ENCODE results near the gene ZER1. TPM values are rescaled to one million over a fixed set of nuclear protein-coding genes. Genes with fewer than 3 reads are reported as not detected.

The ZER1 gene
- polyA plus RNA-seq, 3 donors = 16.1 to 25.6 (median 18.0) TPM

DNA sequence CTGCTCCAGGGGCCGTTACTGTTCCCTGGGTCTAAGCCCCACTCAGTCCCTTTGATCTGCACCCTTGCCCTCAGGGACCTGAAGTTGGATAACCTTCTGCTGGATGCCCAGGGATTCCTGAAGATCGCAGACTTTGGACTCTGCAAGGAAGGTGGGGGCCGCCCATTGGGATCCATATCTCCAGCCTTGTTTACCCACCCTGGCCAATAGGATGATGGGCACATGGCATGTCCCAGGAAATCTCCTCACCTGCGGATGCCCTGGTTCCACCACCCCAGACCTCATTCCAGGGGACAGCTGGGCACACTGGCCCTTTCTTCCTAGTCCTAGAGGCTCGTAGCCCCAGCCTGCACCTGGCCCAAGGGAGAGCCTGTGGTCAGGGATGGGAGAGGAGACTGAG, 53.3 kb downstream of the ZER1 start:
- Mint-ChIP-seq H3K4me3 (no peak overlapping the region), H3K9me3 (peaks cover 0 to 2% (median 0%) of the 10 kb centered on the region in 7 donors), H3K4me1 (peaks cover 13% of the 10 kb centered on the region), H3K36me3 (peaks cover 11 to 27% of the 10 kb centered on the region in 2 donors), H3K27ac (no peak overlapping the region), H3K27me3 (ENCODE audit: low read depth in 3 of 3) (peaks cover 0 to 4% (median 0%) of the 10 kb centered on the region in 3 donors)
- Histone ChIP-seq H3K4me2 (replicated peaks; ENCODE audit: extremely low read depth, low read length, poor library complexity, severe bottlenecking) (no peak overlapping the region), H3K79me2 (ENCODE audit: insufficient read depth, low read length) (peaks cover 4% of the 10 kb centered on the region), H3K4me3 (replicated peaks in 1 of 3; ENCODE audit: low read depth in 2 of 3, low read length in 3 of 3) (no peak overlapping the region), H3K9ac (ENCODE audit: insufficient read depth, low read length, poor library complexity, severe bottlenecking) (no peak overlapping the region), H3K4me1 (ENCODE audit: control insufficient read depth in 1 of 2, insufficient read depth in 2 of 2, low read length in 2 of 2) (peaks cover 4 to 9% of the 10 kb centered on the region in 2 donors), H3K9me3 (replicated peaks in 1 of 2; ENCODE audit: control insufficient read depth in 1 of 2, insufficient read depth in 1 of 2, low read length in 2 of 2) (no peaks in the 10 kb centered on the region), H4K20me1 (ENCODE audit: insufficient read depth, low read length) (no peaks in the 10 kb centered on the region), H3K36me3 (replicated peaks in 1 of 2; ENCODE audit: control insufficient read depth in 1 of 2, insufficient read depth in 2 of 2, low read length in 2 of 2) (peaks cover 17 to 27% of the 10 kb centered on the region in 2 donors), H2AFZ (ENCODE audit: insufficient read depth, low read depth, low read length, poor library complexity, severe bottlenecking) (no peak overlapping the region), H3K27me3 (ENCODE audit: control insufficient read depth in 2 of 2, insufficient read depth in 2 of 2, low read length in 2 of 2) (no peaks in the 10 kb centered on the region), H3K27ac (ENCODE audit: low read depth in 1 of 2, low read length in 2 of 2) (no peak overlapping the region)
- intact Hi-C loops (cut with micrococcal nuclease) = no loop called here
- DNase-seq = no peak
- TF ChIP-seq, protein P1, sequence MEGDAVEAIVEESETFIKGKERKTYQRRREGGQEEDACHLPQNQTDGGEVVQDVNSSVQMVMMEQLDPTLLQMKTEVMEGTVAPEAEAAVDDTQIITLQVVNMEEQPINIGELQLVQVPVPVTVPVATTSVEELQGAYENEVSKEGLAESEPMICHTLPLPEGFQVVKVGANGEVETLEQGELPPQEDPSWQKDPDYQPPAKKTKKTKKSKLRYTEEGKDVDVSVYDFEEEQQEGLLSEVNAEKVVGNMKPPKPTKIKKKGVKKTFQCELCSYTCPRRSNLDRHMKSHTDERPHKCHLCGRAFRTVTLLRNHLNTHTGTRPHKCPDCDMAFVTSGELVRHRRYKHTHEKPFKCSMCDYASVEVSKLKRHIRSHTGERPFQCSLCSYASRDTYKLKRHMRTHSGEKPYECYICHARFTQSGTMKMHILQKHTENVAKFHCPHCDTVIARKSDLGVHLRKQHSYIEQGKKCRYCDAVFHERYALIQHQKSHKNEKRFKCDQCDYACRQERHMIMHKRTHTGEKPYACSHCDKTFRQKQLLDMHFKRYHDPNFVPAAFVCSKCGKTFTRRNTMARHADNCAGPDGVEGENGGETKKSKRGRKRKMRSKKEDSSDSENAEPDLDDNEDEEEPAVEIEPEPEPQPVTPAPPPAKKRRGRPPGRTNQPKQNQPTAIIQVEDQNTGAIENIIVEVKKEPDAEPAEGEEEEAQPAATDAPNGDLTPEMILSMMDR (IDR thresholded peaks at IDR 0.05) = no peak
- WGBS (ENCODE audit: insufficient coverage) = 100% methylated on average over 2 of the region's 5 CpGs

DNA sequence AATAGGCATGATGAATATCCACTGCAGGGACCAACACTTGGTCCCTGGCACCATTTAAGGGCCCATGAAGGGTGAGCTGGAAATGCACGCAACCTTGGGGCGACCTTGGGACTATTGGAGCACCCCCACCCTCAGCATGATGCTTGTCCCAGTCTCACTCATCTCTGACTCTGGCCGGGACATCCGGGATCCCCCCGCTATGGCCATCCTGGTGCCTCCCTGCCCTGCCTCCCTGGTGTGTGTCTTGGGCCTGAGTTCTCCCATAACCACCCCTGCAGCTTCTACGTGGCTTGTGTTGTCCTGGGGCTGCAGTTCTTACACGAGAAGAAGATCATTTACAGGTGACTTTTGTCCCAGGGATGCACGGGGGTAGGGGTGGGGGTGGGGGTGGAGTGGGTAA, 53.7 kb downstream of the ZER1 start:
- no peak overlapping the region for H3K4me3 Mint-ChIP-seq
- Histone ChIP-seq H3K27ac (ENCODE audit: low read depth in 1 of 2, low read length in 2 of 2) (no peak overlapping the region), H3K27me3 (ENCODE audit: control insufficient read depth in 2 of 2, insufficient read depth in 2 of 2, low read length in 2 of 2) (no peaks in the 10 kb centered on the region), H4K20me1 (ENCODE audit: insufficient read depth, low read length) (no peaks in the 10 kb centered on the region), H3K4me3 (replicated peaks in 1 of 3; ENCODE audit: low read depth in 2 of 3, low read length in 3 of 3) (no peak overlapping the region), H3K9ac (ENCODE audit: insufficient read depth, low read length, poor library complexity, severe bottlenecking) (no peak overlapping the region), H3K4me2 (replicated peaks; ENCODE audit: extremely low read depth, low read length, poor library complexity, severe bottlenecking) (no peak overlapping the region), H3K4me1 (ENCODE audit: control insufficient read depth in 1 of 2, insufficient read depth in 2 of 2, low read length in 2 of 2) (peaks cover 0 to 5% of the 10 kb centered on the region in 2 donors), H2AFZ (ENCODE audit: insufficient read depth, low read depth, low read length, poor library complexity, severe bottlenecking) (no peak overlapping the region), H3K9me3 (replicated peaks in 1 of 2; ENCODE audit: control insufficient read depth in 1 of 2, insufficient read depth in 1 of 2, low read length in 2 of 2) (no peaks in the 10 kb centered on the region), H3K79me2 (ENCODE audit: insufficient read depth, low read length) (no peaks in the 10 kb centered on the region), H3K36me3 (replicated peaks in 1 of 2; ENCODE audit: control insufficient read depth in 1 of 2, insufficient read depth in 2 of 2, low read length in 2 of 2) (peaks cover 17 to 27% of the 10 kb centered on the region in 2 donors)
- peaks cover 0 to 4% (median 0%) of the 10 kb centered on the region in 3 donors for H3K27me3 Mint-ChIP-seq (ENCODE audit: low read depth in 3 of 3)
- peaks cover 11 to 27% of the 10 kb centered on the region in 2 donors for H3K36me3 Mint-ChIP-seq
- peaks cover 0 to 2% (median 0%) of the 10 kb centered on the region in 7 donors for H3K9me3 Mint-ChIP-seq
- 98% methylated on average over 5 of the region's 8 CpGs for WGBS (ENCODE audit: insufficient coverage)
- intact Hi-C loops (cut with micrococcal nuclease) = no loop called here
- H3K27ac Mint-ChIP-seq = peak overlapping the region in 1 of 7 donors; percentile 35
- H3K4me1 Mint-ChIP-seq = peaks cover 9% of the 10 kb centered on the region
- TF ChIP-seq, protein P1 (IDR thresholded peaks at IDR 0.05) = no peak
- DNase-seq = no peak

Measured in CD14-positive monocyte (primary cell).